Left ventricle myocardium inferior (tissue), 1 donor: Measurements from ENCODE around the gene CRTC3. TPM values are rescaled to one million over a fixed set of nuclear protein-coding genes. Genes with fewer than 3 reads are reported as not detected.

ENCODE experiments used
- DNase-seq: peaks from one replicate; pipeline ENCODE4 v3.0.0-alpha.2; 2020
- H3K27ac ChIP-seq: fragments of 200-600 bp; replicated peaks from 2 replicates; pipeline ENCODE4 v1.8.0; 2021
- H3K27me3 ChIP-seq: fragments of 200-600 bp; 2 replicates; pipeline ENCODE4 v1.8.0; 2021; ENCODE audit warnings: low read depth
- H3K36me3 ChIP-seq: fragments of 200-600 bp; 2 replicates; pipeline ENCODE4 v1.8.0; 2021
- H3K4me1 ChIP-seq: fragments of 200-600 bp; 2 replicates; pipeline ENCODE4 v1.8.0; 2021
- H3K4me3 ChIP-seq: fragments of 200-600 bp; 2 replicates; pipeline ENCODE4 v1.8.0; 2021; ENCODE audit warnings: mild to moderate bottlenecking, moderate library complexity
- H3K9me3 ChIP-seq: fragments of 200-600 bp; replicated peaks from 2 replicates; pipeline ENCODE4 v1.8.0; 2021
- intact Hi-C: fragments of 100-400 bp; cut with micrococcal nuclease; formaldehyde crosslinking; loops from one replicate; pipeline ENCODE4 v1.11.0; 2022
- total RNA-seq: library from RNA; stranded (reverse); fragmentation: NEBNext Ultra II Directional; extraction: Animal tissue kit (Norgen Biotek cat#: 25700); gene quantifications from one replicate; pipeline ENCODE4 v1.2.1, GENCODE V29; 2021
- TF ChIP-seq, protein P1 (sequence below): fragments of 200-600 bp; IDR thresholded peaks from 2 replicates; pipeline ENCODE4 v1.8.0; 2021; ENCODE audit warnings: antibody characterized with exemption, mild to moderate bottlenecking, borderline replicate concordance
- donor health status: DM: no; HTN: yes; CAD: no; lungs with severe emphysema.

CRTC3 gene
- total RNA-seq, 1 donor from 2014 or later: 24.1 TPM

GRCh38 chr15:90640862-90641261 lies 111.1 kb downstream of the CRTC3 start:
- H3K36me3 ChIP-seq: peaks cover 71% of the 10 kb centered on the region
- H3K9me3 ChIP-seq: peaks cover 5% of the 10 kb centered on the region
- intact Hi-C loops: no loop called here

DNA sequence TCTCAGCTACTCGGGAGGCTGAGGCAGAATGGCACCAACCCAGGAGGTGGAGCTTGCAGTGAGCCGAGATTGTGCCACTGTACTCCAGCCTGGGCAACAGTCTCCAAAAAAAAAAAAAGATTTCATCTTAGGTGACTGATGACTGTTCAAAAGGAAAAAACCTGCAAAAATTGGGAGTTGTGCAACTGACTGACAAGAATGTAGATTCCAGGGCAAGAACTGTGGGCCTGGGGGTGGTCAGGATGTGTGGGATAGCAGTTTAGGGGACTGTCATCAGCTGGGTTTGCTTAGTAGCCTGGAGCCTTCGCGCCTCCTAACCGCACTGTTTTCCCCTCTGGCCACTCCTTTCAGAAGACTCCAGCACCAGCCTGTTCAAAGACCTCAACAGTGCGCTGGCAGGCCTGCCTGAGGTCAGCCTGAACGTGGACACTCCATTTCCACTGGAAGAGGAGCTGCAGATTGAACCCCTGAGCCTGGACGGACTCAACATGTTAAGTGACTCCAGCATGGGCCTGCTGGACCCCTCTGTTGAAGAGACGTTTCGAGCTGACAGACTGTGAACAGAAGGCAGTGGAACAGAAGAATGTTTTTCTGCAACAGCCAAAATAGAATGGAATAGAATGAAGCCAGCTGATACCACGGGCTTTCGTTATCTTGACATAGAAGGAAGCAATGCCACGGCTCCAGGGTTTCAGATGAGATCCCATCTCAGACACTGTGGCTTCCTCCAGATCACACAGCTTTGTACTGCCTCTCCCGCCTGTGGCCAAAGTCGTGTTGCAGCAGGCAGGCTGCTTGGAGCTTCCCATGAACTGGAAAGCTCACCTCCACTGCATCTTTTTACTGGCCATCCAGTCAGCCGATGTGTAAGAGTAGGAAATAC lies 112.1 kb downstream of the CRTC3 start:
- DNase-seq: no peak
- H3K4me1 ChIP-seq: no peaks in the 10 kb centered on the region
- H3K4me3 ChIP-seq: no peak overlapping the region
- H3K27ac ChIP-seq: peak overlapping the region; percentile 34
- H3K9me3 ChIP-seq: peaks cover 5% of the 10 kb centered on the region
- TF ChIP-seq, protein P1, sequence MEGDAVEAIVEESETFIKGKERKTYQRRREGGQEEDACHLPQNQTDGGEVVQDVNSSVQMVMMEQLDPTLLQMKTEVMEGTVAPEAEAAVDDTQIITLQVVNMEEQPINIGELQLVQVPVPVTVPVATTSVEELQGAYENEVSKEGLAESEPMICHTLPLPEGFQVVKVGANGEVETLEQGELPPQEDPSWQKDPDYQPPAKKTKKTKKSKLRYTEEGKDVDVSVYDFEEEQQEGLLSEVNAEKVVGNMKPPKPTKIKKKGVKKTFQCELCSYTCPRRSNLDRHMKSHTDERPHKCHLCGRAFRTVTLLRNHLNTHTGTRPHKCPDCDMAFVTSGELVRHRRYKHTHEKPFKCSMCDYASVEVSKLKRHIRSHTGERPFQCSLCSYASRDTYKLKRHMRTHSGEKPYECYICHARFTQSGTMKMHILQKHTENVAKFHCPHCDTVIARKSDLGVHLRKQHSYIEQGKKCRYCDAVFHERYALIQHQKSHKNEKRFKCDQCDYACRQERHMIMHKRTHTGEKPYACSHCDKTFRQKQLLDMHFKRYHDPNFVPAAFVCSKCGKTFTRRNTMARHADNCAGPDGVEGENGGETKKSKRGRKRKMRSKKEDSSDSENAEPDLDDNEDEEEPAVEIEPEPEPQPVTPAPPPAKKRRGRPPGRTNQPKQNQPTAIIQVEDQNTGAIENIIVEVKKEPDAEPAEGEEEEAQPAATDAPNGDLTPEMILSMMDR: no peak
- H3K36me3 ChIP-seq: peaks cover 71% of the 10 kb centered on the region
- intact Hi-C loops: no loop called here
- no peaks in the 10 kb centered on the region for H3K27me3 ChIP-seq

More at GRCh38 chr15:90640862-90641261, 111.1 kb downstream of the CRTC3 start:
- TF ChIP-seq, protein P1: no peak
- H3K27ac ChIP-seq: no peak overlapping the region
- no peaks in the 10 kb centered on the region for H3K27me3 ChIP-seq
- no peak overlapping the region for H3K4me3 ChIP-seq
- DNase-seq: no peak
- no peaks in the 10 kb centered on the region for H3K4me1 ChIP-seq

GRCh38 chr15:90642464-90643300 lies 113.0 kb downstream of the CRTC3 start:
- intact Hi-C loops: no loop called here
- H3K27ac ChIP-seq: no peak overlapping the region
- TF ChIP-seq, protein P1: no peak
- no peaks in the 10 kb centered on the region for H3K27me3 ChIP-seq
- no peak for DNase-seq
- H3K9me3 ChIP-seq: peaks cover 5% of the 10 kb centered on the region
- H3K4me1 ChIP-seq: peaks cover under 1% of the 10 kb centered on the region
- H3K36me3 ChIP-seq: peaks cover 71% of the 10 kb centered on the region
- no peak overlapping the region for H3K4me3 ChIP-seq

DNA sequence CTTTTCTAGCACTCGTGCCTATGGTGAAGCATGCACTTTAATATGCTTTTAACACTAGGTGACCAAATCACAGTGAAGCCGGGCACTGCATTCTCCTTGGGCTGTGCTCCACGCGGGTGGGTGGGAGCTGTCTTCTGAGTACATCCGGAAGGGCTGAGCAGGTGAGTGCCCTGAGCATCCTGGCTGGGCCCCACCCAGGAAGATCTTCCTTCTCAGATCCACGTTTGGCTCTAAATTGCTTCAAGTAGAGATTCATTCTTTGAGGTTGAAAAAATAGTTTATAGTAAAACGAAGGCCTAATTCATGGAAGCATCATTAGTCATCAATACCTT lies 113.5 kb downstream of the CRTC3 start:
- H3K27me3 ChIP-seq: no peaks in the 10 kb centered on the region
- no peak for DNase-seq
- peaks cover 66% of the 10 kb centered on the region for H3K36me3 ChIP-seq
- intact Hi-C loops: no loop called here
- H3K4me3 ChIP-seq: no peak overlapping the region
- TF ChIP-seq, protein P1: no peak
- H3K9me3 ChIP-seq: peaks cover 5% of the 10 kb centered on the region
- peaks cover 6% of the 10 kb centered on the region for H3K4me1 ChIP-seq
- H3K27ac ChIP-seq: no peak overlapping the region

GRCh38 chr15:90644526-90644925 lies 114.8 kb downstream of the CRTC3 start:
- Histone ChIP-seq H3K4me3 (no peak overlapping the region), H3K36me3 (peaks cover 54% of the 10 kb centered on the region), H3K4me1 (peaks cover 17% of the 10 kb centered on the region), H3K9me3 (peaks cover 5% of the 10 kb centered on the region), H3K27ac (no peak overlapping the region), H3K27me3 (no peaks in the 10 kb centered on the region)
- TF ChIP-seq, protein P1: no peak
- intact Hi-C loops: no loop called here
- DNase-seq: no peak
